Left cardiac atrium (tissue), 4 donors: ENCODE measurements around the gene ZAP70. TPM values are rescaled to one million over a fixed set of nuclear protein-coding genes. Genes with fewer than 3 reads are reported as not detected.
A peak's percentile ranks its signal among the peaks of the same experiment; 100 is the strongest.

ENCODE experiments used
- ATAC-seq, 2 donors: fragments of 200-7000 bp; cut with Tn5 transposase; one replicate each; pipeline ENCODE4 v1.9.1; 2020; ENCODE audit warnings: mild to moderate bottlenecking in 2 of 2, moderate library complexity in 2 of 2
- DNase-seq: peaks from one replicate; pipeline ENCODE4 v3.0.0-alpha.2; 2020
- intact Hi-C, 2 donors: fragments of 100-400 bp; cut with DNase I; formaldehyde crosslinking; loops; one replicate each; pipeline versions ENCODE4 v1.14.1 to v1.15.1; 2022 to 2023
- total RNA-seq, 2 donors: library from RNA; stranded (reverse); fragmentation: NEBNext Ultra II Directional; extraction: Animal tissue kit (Norgen Biotek cat#: 25700); gene quantifications; one replicate each; pipeline ENCODE4 v1.2.1, GENCODE V29; 2021
- donor health status: DM: no; HTN: yes; CAD: no.
- donor health status: DM: no; HTN: yes; CAD: no; lungs with severe emphysema.
- donor health status: DM: yes; HTN: yes; CAD: no.
- donor health status: Dilated cardiomyopathy.

The ZAP70 gene
- total RNA-seq, 2 donors from 2014 or later: 1.6 to 2.6 TPM

DNA sequence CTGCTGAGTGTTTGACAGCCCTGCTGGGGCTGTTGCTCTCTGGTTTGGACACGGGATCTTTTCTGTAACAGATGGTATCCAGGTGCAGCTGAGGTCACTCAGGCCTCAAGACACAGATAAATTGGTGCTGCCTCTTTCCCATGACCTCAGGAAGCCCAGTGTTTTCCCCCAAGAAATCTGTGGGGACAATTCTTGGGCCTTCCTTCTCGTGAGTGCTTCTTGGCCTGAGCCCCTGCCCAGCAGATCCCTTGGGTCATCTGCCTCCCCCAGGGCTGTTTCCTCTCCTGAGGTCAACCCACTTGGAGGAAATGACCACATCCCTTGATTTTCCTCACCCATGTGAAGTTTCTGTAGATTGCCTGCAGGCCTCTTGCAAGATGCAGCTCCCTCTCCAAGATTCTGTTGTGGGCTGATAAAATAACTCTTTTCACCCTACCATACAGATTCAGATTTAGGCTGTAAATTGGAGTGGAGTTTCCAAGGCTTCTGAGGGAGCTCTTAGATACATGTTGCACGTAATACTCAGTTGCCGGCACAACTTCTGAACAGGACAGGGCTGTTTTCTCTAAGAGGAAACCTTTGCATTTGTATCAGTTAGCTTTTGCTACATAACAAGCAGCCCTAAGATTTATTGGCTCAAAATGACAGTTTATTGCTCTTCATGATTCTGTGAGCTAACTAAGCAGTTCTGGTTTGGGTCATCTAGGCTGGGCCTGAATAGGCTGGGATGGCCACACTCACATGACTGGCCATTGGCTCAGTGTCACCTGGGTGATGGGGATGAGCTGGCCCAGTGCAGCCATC is 13.1 kb downstream of the ZAP70 start:
- ATAC-seq (peak in 1 of 2 donors; percentile 56), DNase-seq (peak; percentile 41)
- intact Hi-C loops: no loop called here

DNA sequence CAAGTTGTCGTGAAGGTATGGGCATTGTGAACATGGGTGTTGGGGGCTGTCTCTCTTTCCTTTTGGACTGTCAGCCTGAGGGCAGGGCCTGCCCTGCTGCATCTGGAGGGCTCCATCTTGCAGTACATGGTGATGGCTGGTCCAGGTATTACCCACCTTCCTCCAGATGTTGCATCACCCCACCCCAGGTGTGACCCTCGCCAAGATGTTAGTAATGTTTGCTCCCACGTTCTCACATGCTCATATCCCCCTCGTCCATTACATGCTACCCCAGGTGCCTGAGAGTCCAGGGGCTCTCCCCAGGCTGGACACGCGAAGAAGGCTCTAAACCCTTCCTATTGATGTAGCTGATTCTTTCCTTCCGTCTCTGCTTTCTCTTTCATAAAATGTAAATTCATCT is 13.9 kb downstream of the ZAP70 start:
- no peak for DNase-seq
- intact Hi-C loops: no loop called here
- no peak for ATAC-seq

DNA sequence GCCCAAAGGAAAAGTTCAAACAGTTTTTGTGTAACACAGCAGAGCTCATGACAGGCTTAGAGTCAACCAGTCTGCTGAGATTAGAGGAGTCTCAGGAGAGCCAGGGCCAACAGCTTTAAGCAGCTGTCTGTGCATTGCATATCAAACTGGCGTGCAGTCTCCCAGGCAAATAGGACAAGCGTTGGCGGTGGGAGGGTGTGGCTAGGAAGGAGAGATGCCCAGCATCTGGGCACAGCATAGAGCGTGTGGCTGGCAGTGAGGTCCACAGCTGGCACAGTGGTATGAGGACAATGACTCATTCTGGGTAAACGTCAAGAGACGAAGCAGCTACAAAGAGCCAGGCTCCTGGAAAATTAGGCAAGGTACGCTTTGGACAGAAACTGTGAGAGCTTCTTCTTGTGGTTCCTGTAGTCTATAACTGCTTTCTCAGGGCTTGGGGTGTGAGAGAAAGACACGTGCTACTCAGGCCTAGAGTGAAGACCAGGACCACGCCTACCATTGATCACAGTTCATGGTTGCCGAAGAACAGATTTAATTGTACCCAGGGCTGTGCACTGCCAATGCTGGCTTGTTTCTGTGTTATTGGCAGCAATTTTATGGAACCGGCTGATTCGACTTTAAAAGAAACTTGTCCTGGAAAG is 14.8 kb downstream of the ZAP70 start:
- ATAC-seq (peak; percentile 54 to 77), DNase-seq (peak; percentile 66)
- intact Hi-C loops: no loop called here

- intact Hi-C loops: no loop called here
- no peak for DNase-seq
- ATAC-seq: no peak
These were observed 16.9 kb downstream of the ZAP70 start for GRCh38 chr2:97730245-97730644.

- ATAC-seq (no peak), DNase-seq (no peak)
- intact Hi-C loops: no loop called here
These were observed 18.1 kb downstream of the ZAP70 start for GRCh38 chr2:97731274-97732020.

- DNase-seq (peak; percentile 4), ATAC-seq (no peak)
- intact Hi-C loops: no loop called here
These were observed 19.3 kb downstream of the ZAP70 start for GRCh38 chr2:97732436-97733340.

DNA sequence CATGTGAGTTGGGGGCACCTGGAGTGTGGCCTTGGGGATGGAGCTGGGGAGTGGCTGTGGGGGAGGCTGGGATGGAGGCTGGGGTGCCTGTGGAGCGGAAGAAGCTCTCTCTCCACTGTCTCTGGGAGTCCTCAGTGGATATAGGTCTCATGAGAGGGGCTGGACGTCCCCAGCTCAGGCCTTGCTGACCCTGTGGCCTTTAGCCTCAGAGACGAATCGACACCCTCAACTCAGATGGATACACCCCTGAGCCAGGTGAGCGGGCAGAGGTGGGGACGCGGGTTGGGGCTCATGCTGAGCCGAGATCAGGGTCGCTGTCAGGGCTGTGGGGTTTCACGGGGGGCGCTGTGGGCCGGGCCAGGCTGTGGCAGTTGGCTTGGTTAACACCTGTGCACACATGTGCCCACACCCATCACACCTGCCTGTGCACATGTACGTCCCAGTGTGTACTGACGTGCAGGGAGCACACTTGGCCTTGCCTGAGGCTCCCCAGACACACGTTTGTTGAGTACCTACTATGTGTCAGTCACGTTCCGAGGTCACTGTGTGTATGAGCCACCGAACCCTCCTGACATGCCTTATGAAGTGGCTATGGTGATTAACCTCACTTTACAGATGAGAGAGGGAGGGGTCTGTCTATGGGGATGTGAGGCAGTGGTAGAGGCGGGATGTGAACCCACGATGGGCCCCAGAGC is 20.1 kb downstream of the ZAP70 start:
- ATAC-seq: no peak
- intact Hi-C loops: no loop called here
- no peak for DNase-seq

- DNase-seq (no peak), ATAC-seq (no peak)
- intact Hi-C loops: no loop called here
These were observed 21.0 kb downstream of the ZAP70 start for GRCh38 chr2:97734061-97735051.

DNA sequence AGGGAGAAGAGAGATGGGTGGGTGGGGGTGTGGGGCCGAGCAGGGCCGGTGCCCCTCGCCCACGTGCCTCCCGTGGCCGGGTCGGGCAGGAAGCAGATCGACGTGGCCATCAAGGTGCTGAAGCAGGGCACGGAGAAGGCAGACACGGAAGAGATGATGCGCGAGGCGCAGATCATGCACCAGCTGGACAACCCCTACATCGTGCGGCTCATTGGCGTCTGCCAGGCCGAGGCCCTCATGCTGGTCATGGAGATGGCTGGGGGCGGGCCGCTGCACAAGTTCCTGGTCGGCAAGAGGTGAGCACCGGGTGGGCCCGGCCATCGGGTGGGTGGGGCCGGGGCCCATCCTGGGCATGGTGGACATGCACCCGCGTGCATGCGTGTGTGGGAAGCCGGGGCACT is 21.8 kb downstream of the ZAP70 start:
- intact Hi-C loops: no loop called here
- DNase-seq (no peak), ATAC-seq (no peak)

- intact Hi-C loops: no loop called here
- ATAC-seq (no peak), DNase-seq (no peak)
These were observed 22.8 kb downstream of the ZAP70 start for GRCh38 chr2:97736185-97736584.

DNA sequence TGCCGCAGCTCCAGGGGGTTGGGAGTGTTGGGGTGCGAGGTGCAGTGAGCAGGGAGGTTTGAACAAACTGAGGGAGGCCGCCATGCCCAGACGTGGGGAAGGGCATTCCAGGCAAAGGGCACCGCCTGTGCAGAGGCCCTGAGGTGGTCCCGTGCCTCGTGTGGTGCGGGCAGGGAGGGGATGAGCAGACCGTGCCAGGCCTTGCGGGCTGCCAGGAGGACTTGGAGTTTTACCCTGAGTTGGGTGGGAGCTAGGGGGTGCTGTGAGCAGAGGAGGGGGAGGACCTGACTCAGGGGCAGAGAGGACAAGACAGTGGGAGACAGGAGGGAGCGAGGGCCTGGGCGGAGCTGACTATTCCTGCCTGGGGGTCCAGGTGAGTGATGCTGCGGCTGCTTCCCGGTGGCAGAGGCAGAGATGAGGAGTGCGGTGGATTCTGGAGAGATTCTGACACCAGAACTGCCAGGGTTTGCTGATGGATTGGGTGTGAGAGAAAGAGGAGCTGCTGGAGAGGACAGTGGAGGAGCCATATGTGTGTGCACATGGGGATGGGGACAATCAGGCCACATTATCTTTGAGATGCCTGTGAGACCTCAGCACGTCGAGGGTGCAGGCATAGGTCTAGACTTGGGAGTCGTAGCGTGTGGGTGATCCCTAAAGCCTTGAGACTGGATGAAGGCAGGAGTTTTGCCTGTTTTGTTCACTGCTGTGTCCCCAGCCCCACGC is 23.4 kb downstream of the ZAP70 start:
- intact Hi-C loops: no loop called here
- DNase-seq: no peak

GRCh38 chr2:97737421-97738178 is 24.2 kb downstream of the ZAP70 start:
- no peak for ATAC-seq
- no peak for DNase-seq
- intact Hi-C loops: no loop called here

More for the DNA sequence above, 23.4 kb downstream of the ZAP70 start:
- no peak for ATAC-seq

GRCh38 chr2:97738179-97739019 is 25.0 kb downstream of the ZAP70 start:
- ATAC-seq (no peak), DNase-seq (no peak)
- intact Hi-C loops: no loop called here

GRCh38 chr2:97739020-97739892 is 25.9 kb downstream of the ZAP70 start:
- ATAC-seq (no peak), DNase-seq (no peak)
- intact Hi-C loops: no loop called here
